EH (cell line): ENCODE data around the gene MRPL3.
A peak's percentile ranks its signal among the peaks of the same experiment; 100 is the strongest.

ENCODE experiments used
- DNase-seq: peaks from one replicate; pipeline ENCODE4 v3.0.0-alpha.2; 2015; ENCODE audit warnings: low read depth

MRPL3 gene

GRCh38 chr3:131502530-131503319 is at the start of gene MRPL3:
Gene MRPL3, minus strand, starts transcription at chr3:131502971. Its CDS starts 150 bp downstream, at chr3:131502821.
- DNase-seq = peak; percentile 91

- DNase-seq = no peak
These were observed 49.0 kb upstream of the MRPL3 start for GRCh38 chr3:131551761-131552160.

- DNase-seq = no peak
These were observed 48.0 kb upstream of the MRPL3 start for GRCh38 chr3:131550562-131551465.

- peak; percentile 4 for DNase-seq
These were observed 46.6 kb upstream of the MRPL3 start for GRCh38 chr3:131549340-131549739.

- no peak for DNase-seq
These were observed 44.8 kb upstream of the MRPL3 start for GRCh38 chr3:131547585-131547984.

- DNase-seq = no peak
These were observed 43.7 kb upstream of the MRPL3 start for GRCh38 chr3:131546441-131546840.

- DNase-seq = no peak
These were observed 41.8 kb upstream of the MRPL3 start for GRCh38 chr3:131544557-131544956.

- peak; percentile 88 for DNase-seq
These were observed 40.9 kb upstream of the MRPL3 start for GRCh38 chr3:131543714-131544113.

GRCh38 chr3:131541288-131541687 is 38.5 kb upstream of the MRPL3 start:
- DNase-seq = no peak

GRCh38 chr3:131540821-131541220 is 38.0 kb upstream of the MRPL3 start:
- DNase-seq = peak; percentile 13

- DNase-seq = peak; percentile 47
These were observed 37.4 kb upstream of the MRPL3 start for GRCh38 chr3:131540143-131540542.

GRCh38 chr3:131538968-131539367 is 36.2 kb upstream of the MRPL3 start:
- DNase-seq = no peak

GRCh38 chr3:131537531-131537930 is 34.8 kb upstream of the MRPL3 start:
- DNase-seq = no peak

GRCh38 chr3:131535596-131535995 is 32.8 kb upstream of the MRPL3 start:
- peak; percentile 75 for DNase-seq

GRCh38 chr3:131535131-131535530 is 32.4 kb upstream of the MRPL3 start:
- DNase-seq = peak; percentile 83

GRCh38 chr3:131532645-131533044 is 29.9 kb upstream of the MRPL3 start:
- no peak for DNase-seq

- no peak for DNase-seq
These were observed 28.1 kb upstream of the MRPL3 start for GRCh38 chr3:131530843-131531242.

- no peak for DNase-seq
These were observed 27.6 kb upstream of the MRPL3 start for GRCh38 chr3:131530388-131530787.

GRCh38 chr3:131526801-131527347 is 24.1 kb upstream of the MRPL3 start:
- peak; percentile 51 for DNase-seq

GRCh38 chr3:131518680-131519079 is 15.9 kb upstream of the MRPL3 start:
- no peak for DNase-seq

GRCh38 chr3:131505421-131505820 is 2.6 kb upstream of the MRPL3 start:
- DNase-seq = no peak

- DNase-seq = peak; percentile 12
These were observed 507 bp upstream of the MRPL3 start for GRCh38 chr3:131503320-131503635.

- DNase-seq = no peak
These were observed 822 bp downstream of the MRPL3 start for GRCh38 chr3:131501949-131502348.
